ENCODE measurements around the gene LRRC34.

- no peak for TF ChIP-seq CTCF (IDR thresholded peaks at IDR 0.05; ENCODE audit: low read depth, low read length, poor library complexity, severe bottlenecking)
- TF ChIP-seq EZH2phosphoT487 (IDR thresholded peaks at IDR 0.05; ENCODE audit: borderline replicate concordance, low read length), result no peak
These were observed 34.9 kb downstream of the LRRC34 start for GRCh38 chr3:169777822-169778221.

Measured in DOHH2 (cell line).